ENCODE measurements around the gene AFAP1.

DNA sequence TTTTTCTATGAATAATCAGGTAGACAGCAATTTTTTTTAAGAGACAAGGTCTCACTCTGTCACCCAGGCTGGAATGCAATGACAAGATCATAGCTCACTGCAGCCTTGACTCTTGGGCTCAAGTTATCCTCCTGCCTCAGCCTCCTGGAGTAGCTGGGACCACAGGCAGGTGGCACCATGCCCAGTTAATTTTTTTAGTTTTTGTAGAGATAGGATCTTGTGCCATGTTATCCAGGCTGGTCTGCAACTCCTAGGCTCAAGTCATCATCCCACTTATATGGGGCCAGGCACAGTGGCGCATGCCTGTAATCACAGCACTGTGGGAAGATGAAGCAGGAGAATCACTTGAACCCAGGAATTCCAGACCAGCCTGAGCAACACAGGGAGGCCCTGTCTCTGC, 26.8 kb downstream of the AFAP1 start:
- TF ChIP-seq YY1 (IDR thresholded peaks at IDR 0.05; ENCODE audit: insufficient read depth, insufficient read length) = no peak
- no peak for TF ChIP-seq SUZ12 (IDR thresholded peaks at IDR 0.05; ENCODE audit: extremely low read depth, insufficient read depth, insufficient read length)
